ENCODE data around the gene GOLGA6L7.
"Not testable (repeated sequence)": the region's sequence is repeated elsewhere in the genome, so short reads cannot be mapped to it uniquely, and the experiment has no call there.

The GOLGA6L7 gene, protein sequence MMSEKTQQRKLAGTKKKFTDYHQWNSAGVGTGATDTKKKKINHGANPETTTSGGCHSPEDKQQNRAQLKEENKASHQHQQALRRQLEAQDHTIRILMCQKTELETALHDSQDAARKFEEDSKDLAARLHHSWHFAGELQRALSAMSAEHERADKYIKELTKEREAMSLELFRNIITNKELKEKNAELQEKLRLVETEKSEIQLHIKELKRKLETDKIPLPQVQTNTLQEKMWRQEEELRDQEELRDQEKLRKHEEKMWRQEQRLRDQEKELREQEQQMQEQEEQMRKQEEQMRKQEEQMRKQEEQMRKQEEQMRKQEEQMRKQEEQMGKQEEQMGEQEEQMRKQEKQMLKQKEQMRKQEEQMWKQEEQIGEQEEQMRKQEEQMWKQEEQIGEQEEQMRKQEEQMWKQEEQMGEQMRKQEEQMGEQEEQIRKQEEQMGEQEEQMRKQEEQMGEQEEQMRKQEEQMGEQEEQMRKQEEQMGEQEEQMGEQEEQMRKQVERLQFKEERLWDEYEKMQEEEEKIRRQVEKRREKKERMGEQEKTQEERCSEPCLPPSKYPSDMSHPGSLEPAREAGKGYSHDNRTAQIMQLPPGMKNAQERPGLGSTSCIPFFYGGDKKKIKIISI

DNA sequence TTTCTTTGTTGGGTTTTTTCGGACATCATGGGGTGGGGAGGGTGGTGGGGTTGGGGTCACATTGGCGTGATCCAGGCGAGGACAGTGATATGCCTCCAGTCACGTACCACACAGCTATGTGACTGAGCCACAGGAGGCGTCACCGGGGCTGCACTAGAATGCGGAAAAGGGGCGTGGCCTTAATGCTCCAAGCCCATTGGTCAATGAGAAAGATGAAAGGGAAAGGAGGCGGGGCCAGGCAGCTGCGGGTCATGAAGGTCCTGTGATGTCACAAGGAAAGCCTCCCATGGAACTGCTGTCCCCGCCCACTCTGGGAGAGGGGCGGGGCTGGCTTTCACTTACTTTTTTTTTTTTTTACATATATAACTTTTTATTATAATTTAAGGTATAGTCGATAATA, at the start of gene GOLGA6L7:
Gene GOLGA6L7 (minus strand): TSS at position 124 of the 400 bp plus-strand sequence. CDS start 95 bp downstream, at position 29.
- not testable (repeated sequence) for DNase-seq

DNA sequence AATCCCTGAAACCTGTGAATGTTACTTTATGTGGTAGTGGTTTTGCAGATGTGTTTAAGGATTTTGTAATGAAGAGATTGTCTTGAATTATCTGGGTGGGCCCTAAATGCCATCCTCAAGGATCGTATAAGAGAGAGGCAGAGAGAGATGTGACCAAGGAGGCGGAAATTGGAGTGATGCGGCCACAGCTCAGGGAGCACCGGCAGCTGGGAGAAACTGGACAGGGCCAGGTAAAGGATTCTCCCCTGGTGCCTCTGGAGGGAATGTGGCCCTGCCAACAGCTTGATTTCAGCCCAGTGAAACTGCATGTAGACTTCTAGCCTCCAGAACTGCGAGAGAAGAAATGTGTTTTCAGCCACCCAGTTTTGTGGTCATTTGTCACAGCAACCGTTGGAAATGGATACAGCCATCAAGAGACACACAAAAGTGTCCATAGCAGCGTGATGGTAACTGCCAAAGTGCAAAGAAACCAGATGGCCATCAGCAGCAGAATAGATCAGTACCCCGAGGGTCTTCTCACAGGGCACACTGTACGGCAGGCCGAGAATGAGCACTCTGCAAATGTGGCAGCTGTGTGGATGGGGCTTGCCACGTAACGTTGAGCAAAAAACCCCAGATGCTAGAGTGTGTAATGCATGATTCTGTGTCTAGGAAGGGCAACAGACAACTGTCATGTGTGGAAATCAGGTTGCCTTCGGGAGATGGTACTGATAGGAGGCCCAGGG, 49.6 kb upstream of the GOLGA6L7 start:
- no peak for DNase-seq

DNA sequence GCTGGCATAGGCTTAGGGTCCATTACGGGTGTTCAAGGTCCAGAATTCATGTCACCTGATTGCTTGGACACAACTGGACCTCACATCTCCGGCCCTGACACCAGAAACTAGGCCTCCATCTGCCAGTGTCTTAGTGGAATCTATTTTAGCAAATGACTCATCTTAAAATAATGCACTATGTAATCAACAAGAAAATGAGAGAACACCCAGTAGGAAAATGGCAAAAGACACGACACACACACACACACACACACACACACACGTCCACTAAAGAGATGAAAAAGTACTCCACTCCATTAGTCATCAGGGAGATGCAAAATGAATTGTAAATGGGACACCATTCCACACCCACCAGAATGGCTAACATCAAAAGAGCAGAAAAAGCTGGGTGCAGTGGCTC, 48.5 kb upstream of the GOLGA6L7 start:
- DNase-seq, result no peak

GRCh38 chr15:28895566-28895965, 47.1 kb upstream of the GOLGA6L7 start:
- no peak for DNase-seq

- no peak for DNase-seq
Measured at GRCh38 chr15:28895146-28895545, 46.7 kb upstream of the GOLGA6L7 start.

- DNase-seq, result no peak
Measured at GRCh38 chr15:28894631-28895030, 46.2 kb upstream of the GOLGA6L7 start.

DNA sequence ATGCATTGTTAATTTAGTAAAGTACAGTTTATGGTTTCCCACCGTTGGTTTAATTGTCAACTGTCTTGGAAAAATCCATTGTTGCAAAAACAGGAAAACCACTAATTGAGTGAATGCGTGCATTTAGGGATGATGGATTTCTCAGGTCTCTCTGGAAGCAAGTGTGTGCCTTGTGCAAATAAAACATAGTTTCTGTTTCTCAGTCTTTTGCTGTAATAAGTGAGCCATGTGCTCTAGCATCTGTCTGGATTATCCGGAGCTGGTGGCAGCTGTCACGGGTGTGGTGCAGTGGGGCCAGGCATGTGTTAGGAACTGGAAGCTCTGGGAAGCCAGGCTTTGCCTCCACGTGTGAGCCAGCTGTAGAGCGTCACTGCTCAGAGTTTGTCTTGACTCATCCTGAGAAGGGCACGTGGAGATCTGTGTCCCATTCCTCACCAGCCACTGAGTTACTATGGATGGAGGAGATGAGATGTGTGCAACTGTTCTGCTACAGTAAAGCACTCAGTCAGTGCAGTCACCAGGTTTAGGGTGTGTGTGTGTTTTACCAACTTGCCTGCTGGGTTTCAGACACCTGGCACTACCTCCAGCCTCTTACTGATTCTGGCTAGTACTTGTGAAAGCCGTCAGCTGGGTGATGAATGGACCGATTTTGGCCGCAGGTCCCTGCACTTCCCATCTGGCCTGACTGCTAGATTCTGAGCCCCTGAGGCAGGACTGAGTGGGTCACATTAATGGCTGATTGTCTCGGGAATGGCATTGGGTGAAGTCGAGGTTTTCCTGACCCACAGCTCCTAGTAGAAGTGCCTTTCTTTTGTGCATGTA, 44.6 kb upstream of the GOLGA6L7 start:
- no peak for DNase-seq

- no peak for DNase-seq
Measured at GRCh38 chr15:28891588-28891987, 43.1 kb upstream of the GOLGA6L7 start.

GRCh38 chr15:28890711-28891495, 42.5 kb upstream of the GOLGA6L7 start:
- DNase-seq, result no peak

DNA sequence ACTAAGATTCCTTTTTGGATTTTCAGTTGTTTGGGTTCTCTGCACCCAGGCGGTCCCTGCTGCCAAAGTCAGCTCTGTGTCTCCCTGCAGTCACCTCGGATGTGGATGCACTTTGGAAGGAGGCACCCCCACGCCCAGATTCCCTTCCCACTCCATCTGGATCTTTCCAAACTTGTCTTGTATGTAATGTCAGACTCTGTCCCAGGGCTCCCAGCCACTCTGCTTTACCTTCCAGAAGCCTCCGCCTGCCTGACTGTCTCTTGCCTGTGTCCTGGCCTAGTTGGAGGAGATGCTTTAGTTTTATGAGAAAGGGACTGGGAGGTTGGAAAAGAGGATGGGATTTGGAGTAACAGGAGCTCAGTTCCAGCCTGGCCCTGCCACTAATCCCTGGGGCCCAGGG, 41.8 kb upstream of the GOLGA6L7 start:
- DNase-seq, result not testable (repeated sequence)

DNA sequence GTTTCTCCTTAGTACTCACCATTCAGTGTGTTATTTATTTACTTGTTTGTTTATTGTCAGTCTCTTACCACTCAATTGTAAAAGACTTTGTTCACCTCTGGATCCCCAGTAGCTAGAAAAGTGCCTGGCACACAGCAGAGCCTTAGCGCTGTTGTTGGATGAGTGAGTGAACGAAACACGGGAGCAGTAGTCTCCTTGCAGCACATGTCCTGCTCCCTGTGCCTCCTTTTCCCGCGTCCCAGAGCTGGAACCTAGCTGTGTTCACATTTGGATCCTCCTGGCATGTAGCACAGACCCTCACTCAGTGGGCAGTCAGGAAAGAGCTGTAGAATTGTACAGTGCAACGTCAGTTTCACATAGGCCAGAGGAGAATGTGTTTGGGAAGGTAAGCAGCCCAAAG, 41.4 kb upstream of the GOLGA6L7 start:
- not testable (repeated sequence) for DNase-seq

- DNase-seq, result no peak
Measured at GRCh38 chr15:28889346-28889745, 40.9 kb upstream of the GOLGA6L7 start.

DNA sequence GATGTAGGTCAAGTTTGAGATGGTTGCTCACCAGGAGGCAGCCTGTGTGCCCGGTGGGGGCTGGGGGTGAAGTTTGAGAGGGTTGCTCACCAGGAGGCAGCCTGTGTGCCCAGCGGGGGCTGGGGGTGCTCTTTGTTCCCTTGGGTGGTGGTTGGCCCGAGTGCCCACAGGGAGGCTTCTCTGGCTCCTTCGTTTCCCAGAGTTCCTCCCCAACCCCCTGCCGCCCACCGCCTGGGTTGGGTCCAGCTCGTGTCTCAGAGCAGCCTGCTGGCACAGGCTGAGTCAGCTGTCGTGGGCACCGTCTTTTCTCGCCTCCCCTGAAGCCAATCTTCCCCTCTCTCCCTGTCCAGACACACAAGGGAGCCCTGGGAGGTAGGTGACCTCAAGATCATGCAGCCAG, 40.5 kb upstream of the GOLGA6L7 start:
- no peak for DNase-seq

DNA sequence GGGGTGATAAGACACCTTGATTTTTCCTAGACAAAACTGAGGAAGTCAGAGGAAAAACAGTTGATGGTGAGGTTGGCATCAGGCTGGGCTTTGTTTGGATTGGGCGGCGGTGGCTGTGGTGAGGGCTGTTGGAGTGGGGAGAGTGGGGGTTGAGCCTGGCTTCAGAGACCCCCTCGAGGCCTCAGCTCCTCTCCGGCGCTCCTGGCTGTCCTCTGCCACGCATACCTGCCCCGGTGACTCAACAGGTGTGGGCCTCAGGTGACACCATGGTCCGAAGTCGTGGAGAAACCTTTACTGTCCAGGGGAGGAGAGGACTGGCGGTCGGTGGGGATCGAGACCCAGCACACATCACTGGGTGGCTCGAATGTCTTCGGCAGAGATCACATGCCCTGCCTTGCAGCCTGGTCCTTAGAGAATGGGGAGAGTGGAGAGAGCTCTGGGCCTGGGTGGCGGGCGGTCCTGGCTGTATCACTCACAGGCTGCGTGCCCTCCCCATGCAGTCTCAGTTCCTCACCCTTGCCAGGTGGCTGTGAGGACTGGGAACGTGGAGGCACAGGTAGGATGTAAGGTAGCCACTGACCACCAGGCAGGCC, 40.0 kb upstream of the GOLGA6L7 start:
- DNase-seq, result no peak

DNA sequence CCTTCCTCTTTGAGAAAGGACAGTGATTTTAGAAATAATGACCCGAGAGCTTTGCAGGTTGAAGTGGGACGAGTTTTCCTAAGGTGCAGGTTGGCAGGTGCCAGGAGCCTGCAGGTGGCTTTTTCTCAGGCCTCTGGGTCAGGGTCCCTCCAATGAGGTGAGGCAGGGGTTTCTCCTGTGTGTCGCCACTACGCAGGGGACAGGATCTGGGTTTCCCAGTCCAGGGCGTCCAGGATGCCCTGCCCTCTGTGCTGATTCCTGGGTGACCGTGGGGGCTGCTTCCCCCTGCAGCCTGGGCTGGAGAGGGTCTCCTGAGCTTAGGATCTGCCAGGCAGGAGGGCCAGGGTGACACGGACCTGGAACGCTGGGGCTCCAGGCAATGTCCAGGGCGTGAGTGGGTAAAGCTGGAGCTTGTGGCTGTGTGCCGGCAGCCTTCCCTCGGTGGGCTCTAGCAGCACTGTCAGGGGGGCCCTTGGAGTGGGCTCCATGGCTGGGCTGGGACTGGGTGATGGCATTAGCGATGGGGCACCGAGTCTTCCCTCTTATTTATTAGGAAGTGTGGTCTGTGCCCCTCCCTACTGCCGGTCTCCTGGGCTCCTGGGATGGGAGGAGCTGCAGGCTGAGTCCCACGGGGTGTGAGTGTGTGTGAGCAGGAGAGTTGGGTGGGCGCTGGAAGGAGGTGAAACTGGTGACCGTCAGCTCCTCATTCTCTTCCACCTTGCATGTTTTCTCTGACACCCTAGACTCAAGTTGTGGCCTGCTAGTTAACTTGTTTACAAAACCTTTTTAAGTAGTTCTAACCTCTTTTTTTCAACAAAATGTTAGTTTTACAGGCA, 39.1 kb upstream of the GOLGA6L7 start:
- DNase-seq, result no peak

DNA sequence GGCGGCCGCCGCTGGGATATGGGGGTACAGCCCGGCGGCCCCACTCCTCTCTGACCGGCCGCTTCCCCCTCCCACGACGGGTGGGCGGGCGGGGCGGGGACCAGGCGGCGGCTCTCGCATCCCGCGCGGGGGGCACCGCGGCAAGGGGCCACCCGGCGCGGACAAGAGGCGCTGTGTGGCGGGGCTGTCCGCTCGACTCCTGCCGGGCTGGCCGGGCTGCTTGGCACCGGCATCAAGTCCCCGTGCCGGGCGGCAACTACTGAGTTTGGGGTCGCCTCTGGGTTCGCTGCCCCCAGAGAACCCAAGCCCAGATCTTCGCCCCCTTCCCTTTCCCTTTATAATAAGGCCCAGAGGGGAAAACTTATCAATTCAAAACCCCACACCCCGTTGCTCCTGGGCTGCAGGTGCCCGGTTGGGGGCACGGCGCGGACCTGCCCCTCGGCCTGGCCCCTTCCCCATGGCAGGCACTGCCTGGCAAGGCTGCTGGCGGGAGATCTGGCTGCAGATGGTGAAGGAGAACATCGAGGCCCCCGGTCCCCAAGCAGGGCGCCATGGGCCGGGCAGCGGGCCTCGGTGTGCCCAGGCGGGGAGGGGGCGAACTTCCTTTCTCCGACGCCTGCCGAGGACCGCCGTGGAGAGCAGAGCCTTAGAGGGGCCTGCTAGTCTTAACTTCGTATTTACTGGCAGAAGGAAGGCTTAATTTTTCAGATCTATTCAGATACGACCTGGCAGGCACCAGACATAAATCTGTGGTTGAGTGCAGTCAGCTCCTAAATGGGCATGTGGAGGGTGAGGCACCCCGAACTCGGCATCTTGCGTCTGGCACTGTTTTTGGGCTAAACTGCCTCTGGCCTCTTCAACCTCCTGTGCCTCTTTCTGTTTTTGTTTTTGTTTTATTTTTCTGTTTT, 38.2 kb upstream of the GOLGA6L7 start:
- no peak for DNase-seq

DNA sequence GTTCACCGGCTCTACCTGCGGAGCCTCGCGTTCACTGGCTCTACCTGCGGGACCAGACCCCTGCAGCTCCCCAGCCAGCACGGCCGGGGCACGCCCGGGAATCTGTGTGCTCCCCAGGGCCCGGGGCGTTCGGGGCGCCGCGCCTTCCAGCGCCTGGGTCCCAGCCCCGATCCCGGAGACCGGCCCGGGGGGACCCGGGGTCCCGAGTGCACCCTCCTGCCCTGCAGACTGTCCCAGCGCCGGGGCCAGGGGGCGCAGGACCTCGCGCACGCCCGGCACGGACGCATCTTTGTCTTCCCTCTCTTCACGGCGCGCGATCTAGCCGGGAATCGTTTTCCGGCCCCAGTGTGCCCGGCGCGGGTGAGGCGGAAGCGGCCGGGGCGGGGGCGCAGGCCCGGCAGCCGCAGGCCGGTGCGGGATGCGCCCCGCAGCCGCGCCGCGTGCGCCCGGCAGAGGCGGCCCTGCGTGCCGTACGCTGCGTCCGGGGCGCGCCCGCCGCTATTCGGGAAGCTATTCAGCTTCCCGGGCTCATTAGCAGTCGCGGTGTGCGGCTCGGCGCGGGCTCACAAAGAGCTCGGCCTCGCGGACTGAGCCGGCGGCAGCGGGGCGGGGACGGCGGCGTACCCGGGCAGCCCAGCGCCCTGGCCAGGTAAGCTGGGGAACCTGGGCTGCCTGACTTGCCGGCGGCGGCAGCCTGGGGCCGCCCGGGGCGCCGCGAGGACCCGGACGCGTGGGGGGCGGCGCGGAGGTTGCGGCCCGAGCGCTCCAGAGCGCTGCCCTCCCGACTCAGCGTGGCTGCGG, 37.4 kb upstream of the GOLGA6L7 start, which contains the start of gene APBA2:
Gene APBA2 (plus strand): TSS at position 345 of the 801 bp plus-strand sequence. CDS start 167,911 bp downstream, outside the sequence.
- DNase-seq, result no peak

- DNase-seq, result no peak
Measured at GRCh38 chr15:28885128-28885629, 36.7 kb upstream of the GOLGA6L7 start.

All from GOT3 (cell line).